ENCODE data around the gene NAA35.
A peak's percentile ranks its signal among the peaks of the same experiment; 100 is the strongest.
"Not testable (repeated sequence)": the region's sequence is repeated elsewhere in the genome, so short reads cannot be mapped to it uniquely, and the experiment has no call there.

NAA35 gene

DNA sequence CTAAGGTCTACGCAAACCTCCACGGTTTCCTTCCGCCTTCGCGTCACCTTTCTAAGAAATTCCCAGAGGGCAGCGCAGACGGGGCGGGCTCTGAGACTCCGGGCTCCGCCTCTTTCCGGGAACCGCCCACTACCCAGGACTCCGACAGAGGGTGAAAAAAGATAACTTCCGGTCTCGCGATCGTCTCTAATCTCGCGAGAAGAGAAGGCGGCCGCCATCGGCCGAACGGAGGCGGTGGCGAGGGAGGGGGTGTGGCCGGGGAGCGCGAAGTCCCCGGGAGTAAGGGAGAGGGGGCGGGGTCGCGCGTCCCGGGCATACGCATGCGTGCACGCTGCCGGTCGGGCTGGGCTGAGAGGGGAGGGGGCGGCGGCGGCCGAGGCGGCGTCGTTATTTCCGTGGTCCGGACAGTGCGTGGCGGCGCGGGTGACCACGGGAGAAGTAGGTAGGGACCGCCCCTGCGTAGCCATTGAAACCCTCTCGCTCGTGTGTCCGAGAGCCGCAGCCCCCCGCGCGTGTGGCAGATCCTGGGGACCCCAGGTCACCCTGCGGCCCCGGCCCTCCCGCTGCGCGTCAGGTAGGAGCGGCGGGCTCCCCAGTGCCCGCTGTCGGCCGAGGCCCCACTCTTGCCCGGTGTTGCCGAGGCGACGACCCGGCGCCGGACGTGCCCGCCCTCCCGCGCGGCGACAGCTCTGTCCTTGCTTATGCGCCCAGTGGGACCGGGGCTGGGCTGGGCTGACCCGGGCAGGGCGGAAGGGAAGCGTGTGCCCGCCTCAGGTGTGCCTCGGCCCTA lies at the start of gene NAA35:
Gene NAA35 (plus strand): TSS at position 315 of the 790 bp plus-strand sequence. CDS start 1,014 bp downstream, outside the sequence.
- ATAC-seq, result peak; percentile 90 to 92

DNA sequence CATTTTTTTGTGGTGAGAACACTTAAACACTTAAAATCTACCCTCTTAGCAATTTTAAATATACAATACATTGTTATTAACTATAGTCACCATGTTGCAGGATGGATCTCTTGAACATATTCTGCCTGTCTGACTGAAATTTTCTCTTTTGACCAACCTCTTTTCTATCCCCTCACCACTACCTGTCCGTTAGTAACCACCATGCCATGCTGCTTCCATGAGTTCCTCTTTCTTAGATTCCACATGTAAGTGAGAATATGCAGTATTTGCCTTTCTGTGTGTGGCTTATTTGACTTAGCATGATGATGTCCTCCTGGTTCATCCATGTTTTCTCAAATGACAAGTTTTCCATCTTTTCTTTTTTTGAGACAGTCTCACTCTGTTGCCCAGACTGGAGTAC lies 48.5 kb upstream of the NAA35 start:
- ATAC-seq, result no peak

DNA sequence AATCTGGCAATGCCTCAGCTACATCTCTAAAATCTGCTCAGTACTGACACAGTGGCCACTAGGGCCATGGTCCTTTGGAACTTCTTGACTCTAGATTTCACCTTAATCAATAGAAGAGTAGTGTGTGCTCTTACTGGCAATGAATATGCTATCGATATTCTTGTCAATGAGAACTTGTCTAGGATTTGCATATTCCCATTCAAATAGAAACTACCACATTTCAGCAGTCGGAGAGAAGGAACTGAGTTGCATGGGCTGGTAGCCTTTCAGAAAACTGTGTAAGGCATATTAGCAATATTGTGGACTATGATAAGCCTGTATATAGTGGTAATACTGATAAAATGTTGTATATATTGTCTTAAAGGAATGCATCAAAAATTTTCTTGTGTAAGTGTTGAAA lies 45.3 kb upstream of the NAA35 start:
- ATAC-seq, result no peak

DNA sequence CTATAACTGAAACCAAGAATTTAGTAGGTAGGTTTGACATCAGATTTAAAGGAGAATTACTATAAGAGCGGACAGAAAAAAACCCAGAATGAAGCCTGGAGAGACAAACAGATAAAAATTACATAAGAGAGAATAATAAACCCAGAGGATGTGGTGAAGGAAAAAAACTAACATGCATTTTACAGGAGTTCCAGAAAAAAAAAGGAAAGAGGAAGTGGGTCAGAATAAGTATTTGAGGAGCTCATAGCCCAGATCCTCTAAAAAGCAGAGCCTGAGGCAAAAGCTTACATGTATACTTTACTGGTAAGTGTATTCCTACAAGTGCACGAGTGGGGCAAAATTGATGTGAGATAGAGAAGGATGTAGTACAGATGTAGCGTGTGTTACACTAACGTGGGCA lies 43.1 kb upstream of the NAA35 start:
- ATAC-seq, result no peak

DNA sequence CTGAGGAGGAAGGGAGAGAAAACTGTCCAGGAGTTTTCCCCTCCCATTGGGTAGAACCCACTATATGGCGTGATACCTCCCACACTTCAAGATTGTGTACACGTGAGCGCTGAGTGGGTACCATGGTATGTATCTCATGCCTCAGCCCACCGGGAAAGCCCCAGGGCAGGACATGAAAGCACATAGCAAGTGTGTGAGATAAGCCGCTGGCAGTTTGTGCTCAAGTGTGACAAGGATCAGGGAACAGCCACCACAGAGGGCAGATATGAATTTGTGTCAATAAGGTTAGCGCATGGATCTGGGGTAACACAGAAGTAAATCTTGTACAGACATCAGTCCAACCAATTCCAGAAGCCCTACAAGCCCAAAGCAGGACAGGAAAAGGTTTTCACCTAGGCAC lies 42.6 kb upstream of the NAA35 start:
- ATAC-seq, result no peak

DNA sequence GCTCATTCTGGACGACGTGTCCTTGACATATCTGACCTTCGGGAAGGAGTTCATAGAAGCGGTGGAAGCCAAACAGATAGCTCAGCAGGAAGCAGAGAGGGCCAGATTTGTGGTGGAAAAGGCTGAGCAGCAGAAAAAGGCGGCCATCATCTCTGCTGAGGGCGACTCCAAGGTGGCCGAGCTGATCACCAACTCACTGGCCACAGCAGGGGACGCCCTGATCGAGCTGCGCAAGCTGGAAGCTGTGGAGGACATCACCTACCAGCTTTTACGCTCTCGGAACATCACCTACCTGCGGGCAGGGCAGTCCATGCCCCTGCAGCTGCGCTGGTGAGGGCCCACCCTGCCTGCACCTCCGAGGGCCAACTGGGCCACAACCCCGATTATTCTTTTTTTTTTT lies 41.6 kb upstream of the NAA35 start:
- ATAC-seq, result no peak

DNA sequence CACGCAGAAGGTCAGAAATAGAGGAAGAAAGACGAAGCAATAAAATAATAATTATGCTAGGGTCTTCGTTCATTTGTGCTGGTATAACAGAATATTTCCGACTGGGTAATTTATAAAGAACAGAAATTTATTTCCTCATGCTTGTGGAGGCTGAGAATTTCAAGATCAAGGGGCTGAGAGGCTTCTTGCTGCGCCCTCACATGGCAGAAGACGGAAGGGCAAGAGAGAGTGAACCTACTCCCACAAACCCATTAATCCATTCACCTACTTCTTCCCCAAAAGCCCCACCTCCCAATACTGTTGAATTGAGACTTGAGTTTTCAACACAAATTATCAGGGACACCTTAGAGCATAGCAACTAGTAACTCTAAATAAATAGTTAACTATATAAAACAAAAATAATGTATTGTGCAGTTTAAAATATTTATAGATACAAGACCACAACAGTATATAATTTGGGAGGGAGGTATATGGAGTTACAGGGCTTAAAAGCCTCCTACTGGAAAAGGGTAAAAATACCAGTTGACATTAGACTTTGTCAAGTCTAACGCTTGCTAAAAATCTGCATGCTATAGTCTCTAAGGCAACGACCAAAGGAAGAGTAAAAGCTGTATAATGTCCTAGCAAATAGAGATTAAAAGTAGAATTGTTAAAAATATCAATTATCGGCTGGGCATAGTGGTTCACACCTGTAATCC lies 40.3 kb upstream of the NAA35 start:
- no peak for ATAC-seq

DNA sequence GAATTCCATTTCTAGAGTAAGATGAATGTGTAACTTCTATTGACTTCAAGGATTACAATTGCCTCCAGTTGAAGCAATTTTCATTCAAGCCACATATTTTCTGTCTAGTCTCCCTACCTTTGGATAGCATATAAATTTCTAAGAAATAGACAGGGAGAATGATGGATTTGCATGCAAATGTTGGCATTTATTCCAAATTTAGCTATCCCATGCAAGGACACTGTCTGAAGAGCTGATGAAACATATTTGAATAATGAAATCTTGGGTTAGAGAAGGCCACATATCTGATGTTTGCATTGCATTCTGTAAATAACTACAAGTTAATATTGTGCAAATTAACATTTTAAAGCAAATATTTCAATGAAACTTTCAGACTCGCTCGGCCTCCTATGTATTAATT lies 36.0 kb upstream of the NAA35 start:
- no peak for ATAC-seq

DNA sequence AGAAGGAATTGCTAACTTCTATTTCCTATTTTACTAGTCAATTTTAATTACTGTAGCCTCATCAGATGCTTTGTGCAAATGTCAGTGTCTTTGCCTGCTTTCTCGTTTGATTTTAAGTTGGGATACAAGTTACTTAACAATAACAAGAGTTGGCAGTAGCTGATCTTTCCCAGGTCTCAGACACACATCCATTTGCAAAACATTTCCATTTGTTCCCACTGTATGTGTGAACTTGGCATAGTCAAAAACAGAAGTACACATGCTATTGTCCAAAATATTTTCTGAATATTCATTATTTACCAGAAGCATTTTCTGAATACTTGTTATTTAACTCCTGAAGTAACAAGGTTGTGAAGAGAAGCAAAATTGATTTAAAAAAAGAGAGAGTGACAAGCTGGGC lies 35.0 kb upstream of the NAA35 start:
- ATAC-seq, result no peak

DNA sequence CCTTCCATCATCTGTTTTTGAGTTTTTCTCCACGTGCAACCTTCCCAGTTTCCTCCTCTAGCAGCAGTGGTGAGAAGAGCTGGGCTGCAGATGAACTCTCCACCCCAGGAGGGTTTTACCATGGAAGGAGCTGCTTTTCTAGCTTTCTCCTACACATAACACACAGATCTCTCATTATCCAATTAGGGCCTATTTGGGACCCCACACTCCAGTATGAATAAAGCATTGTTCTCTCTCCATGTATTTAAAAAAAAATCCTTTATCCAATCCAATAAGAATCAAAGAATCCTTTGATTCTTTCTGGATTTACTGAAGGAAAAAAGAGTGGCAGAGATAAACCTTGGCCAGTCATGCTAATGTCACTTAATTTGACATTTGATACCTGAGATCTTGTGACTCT lies 31.6 kb upstream of the NAA35 start:
- ATAC-seq, result no peak

DNA sequence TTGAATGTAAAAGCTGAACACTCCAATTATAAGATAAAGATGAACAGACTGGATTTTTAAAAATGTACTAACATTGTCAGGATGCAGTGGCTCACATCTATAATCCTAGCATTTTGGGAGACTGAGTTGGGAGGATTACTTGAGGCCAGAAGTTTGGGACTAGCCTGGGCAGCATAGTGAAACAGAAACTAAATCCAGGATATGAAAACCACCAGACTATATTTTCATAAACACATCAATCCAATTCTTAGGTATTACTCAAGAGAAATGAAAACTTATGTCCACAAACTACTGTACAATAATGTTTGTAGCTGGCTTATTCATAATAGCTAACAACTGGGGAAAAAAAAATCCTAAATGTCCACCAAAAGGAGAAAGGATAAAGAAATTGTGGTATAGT lies 26.8 kb upstream of the NAA35 start:
- no peak for ATAC-seq

DNA sequence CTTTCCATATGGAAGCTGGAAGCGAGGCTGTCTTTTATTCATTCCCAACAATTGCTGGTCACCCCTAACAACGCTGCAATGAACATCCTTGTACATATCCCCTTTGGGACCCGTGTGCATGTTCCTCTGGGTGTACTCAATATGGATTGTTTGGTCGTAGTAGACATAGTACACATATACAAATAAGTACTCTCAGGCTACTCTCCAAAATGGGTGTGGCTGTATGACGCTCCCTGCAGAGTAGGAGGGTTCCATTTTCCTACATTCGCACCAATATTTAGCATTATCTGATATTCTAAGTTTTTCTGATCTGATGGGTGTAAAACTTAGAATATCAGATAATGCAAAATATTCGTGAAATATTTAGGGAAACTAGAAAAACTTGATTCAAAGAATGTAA lies 23.2 kb upstream of the NAA35 start:
- no peak for ATAC-seq

DNA sequence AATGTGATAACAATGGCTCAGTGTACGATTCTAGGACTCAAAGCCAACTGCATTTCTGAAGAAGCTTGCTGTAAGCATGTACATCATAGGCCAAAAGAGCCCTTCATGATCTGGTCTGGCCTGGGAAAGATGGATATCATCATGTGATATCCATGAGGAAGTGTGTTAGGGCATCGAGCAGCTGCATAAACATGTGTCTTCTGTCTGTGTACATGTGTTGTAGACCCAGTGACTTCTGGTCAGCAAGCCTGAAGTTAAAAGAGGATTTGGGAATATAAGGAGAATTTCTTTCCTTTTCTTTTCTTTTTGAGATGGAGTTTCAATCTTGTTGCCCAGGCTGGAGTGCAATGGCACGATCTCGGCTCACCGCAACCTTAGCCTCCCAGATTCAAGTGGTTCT lies 15.5 kb upstream of the NAA35 start:
- ATAC-seq, result no peak

DNA sequence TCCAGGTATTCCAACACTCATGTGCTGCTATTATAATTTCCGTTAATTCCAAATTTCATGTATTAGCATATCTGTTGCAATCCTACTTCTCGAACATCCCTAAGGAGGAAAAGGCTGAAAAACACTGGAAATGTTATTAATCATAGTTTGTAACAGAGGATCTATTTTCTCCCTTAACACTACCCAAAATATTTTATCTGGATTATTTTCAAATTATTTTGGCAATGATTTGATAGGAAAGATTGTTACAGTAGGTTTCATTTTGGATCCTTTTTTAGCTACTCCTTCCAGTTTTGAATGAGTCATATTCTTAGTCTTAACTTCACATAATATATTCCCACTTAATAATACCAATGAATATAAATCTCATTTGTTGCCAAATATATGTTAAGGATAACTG lies 13.9 kb upstream of the NAA35 start:
- no peak for ATAC-seq

DNA sequence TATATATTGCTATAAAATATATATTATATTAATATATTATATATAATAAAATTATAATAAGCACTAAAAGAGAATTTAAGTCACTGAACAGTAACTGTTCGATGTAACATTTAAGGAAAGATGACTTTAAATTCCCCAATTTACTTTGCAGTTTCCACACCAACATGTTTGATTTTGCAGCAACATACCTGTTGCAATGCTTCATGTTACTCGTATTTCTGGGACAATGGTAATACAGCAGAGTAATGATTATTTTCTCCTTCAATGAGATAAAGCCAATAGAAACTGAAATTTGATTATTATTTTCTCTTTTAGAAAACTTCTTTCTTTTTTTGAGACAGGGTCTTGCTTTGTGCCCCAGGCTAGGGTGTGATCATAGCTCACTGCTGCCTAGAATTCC lies 9.5 kb upstream of the NAA35 start:
- no peak for ATAC-seq

DNA sequence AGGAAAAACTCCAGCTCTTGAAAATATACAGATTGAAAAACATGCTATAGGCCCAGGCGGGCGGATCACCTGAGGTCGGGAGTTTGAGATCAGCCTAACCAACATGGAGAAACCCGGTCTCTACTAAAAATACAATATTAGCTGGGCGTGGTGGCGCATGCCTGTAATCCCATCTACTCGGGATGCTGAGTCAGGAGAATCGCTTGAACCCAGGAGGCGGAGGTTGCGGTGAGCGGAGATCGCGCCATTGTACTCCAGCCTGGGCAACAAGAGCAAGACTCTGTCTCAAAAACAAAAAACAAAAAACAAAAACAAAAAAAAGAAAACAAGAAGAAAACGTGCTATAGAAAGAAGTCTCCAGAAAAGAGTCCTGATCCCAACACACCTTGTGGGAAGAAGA lies 5.0 kb upstream of the NAA35 start:
- not testable (repeated sequence) for ATAC-seq

DNA sequence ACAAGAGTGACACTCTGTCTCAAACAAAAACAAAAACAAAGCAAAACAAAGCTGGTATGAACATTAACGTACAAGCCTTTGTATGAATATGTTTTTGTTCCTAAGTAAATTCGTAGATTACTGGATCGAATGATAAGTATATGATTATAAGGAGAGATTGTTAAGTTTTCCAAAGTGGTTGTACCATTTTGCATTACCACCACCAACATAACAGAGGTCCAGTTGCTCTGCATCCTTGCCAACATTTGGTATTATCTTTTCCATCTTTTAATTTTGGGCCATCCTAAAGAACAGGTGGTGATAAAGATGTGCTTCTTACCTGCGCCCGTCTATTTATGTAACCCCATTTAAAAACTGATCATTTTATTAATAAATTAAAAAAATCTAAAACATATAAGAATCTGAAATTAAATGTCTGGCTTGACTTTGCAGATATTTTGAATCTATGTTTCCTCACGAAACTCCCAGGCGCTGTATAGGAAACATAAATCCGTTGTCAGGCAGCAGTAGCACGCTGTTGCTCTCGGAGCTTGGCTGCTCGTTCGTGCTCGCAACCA lies 593 bp upstream of the NAA35 start:
- ATAC-seq, result no peak

DNA sequence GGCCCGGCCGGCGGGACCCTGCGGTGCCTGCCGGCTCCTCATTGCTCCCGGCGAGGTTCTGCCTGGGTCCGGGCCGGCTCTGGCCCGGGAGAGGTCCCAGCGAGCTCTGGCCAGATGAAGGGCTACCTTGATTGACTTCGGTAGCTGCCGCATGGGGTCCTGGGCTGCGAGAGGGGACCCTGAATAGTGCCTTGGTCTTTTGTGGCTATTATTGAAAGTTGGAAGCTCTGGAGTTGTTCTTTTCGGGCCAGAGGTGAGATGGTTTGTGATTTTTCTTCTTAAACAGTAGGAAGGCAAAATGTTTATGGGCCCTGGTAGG lies 635 bp downstream of the NAA35 start:
- ATAC-seq, result no peak

DNA sequence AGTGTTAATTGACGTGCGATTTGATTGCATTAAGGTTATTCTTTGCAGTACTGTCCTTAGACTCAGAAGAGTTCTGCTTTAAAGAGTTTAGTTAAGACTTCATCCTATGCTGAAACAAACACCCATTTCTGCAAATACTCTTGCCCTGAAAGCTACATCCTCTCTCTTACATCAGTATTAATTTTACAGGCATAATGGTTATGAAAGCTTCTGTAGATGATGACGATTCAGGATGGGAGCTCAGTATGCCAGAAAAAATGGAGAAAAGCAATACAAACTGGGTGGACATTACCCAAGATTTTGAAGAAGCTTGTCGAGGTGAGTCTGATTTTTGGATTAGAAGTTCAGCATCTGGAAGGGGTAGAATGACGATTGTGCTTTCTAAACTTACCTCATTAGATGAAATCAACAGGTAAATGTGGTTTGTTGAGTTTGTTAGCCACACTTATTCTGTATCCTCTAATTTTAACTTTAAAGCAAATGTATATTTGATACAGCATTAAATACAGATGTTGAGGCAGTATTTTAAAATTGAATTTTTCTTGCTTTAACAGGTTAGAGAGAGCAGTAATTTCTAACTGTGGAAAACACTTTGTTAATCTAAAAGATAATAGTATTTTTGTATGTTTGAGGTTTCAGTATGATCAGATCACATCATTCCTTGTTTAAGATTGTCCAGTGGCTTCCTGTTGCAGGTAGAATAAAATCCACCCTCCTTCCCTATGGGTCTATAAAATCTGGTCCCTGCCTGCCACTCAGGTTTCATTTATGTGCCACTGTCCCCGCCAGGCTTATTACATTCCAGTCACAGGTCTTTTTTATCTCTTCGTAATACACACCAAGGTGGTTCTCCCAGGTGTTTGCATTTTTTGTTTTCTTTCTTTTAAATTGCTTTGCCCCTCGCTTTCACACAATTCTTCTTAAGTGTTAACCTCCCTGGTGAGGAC lies 1.3 kb downstream of the NAA35 start:
- no peak for ATAC-seq

DNA sequence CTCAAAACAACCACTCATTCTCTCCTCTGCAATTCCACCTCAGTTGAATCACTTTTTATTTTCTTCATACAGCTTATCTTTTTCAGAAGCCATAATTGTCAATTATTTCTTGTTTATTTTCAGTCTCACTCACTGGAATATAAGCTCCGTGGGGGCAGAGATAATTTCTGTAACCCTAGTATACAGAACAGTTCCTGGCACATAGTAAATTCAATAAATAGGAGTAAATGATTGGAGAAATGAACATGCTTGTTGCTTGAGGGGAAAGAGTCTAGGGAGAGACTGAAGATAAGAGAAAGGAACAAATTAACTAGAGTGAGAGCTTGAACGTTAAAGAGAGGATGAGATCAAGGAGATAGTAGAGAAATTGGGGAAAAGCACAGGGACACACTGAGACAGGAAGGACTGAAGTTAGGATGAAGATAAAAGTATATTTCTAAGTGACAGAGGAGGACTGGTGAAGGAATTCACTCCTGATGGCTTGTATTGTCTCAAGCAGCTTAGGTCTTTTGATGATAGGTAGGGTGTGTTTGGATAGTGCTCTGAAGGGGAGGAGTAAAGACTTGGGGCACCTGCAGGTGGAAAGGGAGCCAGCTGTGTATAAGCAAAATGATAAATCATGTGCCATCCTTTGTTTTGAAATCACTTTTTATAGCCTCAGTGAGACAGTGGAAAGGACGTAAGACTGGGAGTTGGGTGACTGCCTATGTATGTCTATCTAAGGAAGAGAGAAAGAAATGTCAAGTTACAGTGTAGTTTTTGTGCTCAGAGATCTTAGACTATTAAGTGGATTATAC lies 2.2 kb downstream of the NAA35 start:
- no peak for ATAC-seq

DNA sequence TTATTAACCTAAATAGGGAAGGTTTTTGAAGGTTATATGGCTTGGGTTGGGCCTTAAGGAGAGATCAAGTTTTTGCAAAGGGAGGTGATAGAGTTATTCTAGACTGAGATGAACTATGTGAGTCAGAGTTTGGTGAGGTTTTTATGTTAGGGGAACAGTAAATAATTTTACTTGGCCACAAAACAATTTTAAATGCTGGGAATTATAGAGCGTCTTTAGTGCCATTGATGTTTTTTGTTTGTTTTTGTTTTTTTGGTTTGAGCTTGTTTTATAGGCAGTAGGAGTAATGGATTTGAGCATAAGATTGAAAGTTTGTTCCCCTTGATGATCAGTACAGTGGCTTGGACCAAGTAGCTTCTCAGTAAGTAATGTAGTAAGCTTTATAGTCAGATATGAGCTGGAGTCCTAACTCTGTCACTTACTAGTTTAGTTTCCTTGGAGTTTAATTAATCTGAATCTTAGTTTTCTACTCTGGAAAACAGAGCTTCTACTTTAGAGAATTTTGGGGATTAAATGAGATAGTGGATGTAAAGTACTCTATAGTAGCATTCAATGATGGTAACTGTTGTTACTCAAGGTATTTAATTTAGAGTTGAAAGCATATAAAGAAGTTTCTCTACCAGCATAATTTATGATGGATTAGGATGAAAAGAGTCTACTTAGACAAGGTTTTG lies 2.9 kb downstream of the NAA35 start:
- ATAC-seq, result no peak

DNA sequence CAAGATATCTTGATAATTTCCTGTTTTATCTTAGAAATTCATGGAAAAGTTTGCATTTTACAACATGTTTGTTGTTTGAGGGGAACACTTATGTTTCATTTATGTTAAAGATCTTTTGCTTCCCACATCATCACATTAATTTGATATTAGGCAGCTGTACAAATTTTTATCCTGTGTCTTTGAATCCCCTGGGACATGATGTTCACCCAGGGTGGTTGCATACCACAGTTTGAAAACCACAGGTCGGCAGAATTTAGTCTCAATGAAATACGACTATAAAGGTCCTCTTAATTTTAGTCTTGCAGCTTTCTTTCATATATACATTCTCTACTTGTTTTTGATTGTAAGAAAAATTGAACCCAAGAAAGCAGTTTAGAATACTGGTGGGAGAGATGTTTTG lies 3.7 kb downstream of the NAA35 start:
- ATAC-seq, result no peak

All from activated CD4-positive, CD25-positive, alpha-beta regulatory T cell treated with anti-CD3 and anti-CD28 coated beads, Interleukin-2, amount 50 U/mL, for 24 hours (primary cell).